Sigmoid colon (tissue), 4 donors: ENCODE data around the gene CACNA1C.

ENCODE experiments used
- CTCF ChIP-seq, 4 experiments: fragments of 450-650 bp in 3 of 4; fragments of 200-600 bp in 1 of 4; IDR thresholded peaks; one replicate each; pipeline ENCODE4 v1.5.1; 2016 to 2019; ENCODE audit warnings: antibody characterized with exemption in 4 of 4, mild to moderate bottlenecking in 3 of 4, moderate library complexity in 2 of 4
- EP300 ChIP-seq, 4 donors: sonication (generic); formaldehyde crosslinking; IDR thresholded peaks; one replicate each; pipeline ENCODE4 v1.6.1; 2017; ENCODE audit warnings: antibody characterized with exemption in 4 of 4
- POLR2A ChIP-seq, 2 donors: fragments of 450-650 bp; IDR thresholded peaks; one replicate each; pipeline ENCODE4 v1.6.1; 2016; ENCODE audit warnings: antibody characterized with exemption in 2 of 2, mild to moderate bottlenecking in 2 of 2, moderate library complexity in 2 of 2
- POLR2AphosphoS5 ChIP-seq, 4 donors: sonication (generic); formaldehyde crosslinking; IDR thresholded peaks; one replicate each; pipeline ENCODE4 v1.6.1; 2017; ENCODE audit warnings: antibody characterized with exemption in 4 of 4

- no peak for TF ChIP-seq CTCF (IDR thresholded peaks at IDR 0.05)
- no peak for TF ChIP-seq POLR2AphosphoS5 (IDR thresholded peaks at IDR 0.05)
- no peak for TF ChIP-seq EP300 (IDR thresholded peaks at IDR 0.05)
- TF ChIP-seq POLR2A (IDR thresholded peaks at IDR 0.05) = no peak
These were observed 633.5 kb downstream of the CACNA1C start for GRCh38 chr12:2686280-2686646.
